GM19193 (cell line): Measurements from ENCODE around the gene TRAPPC10.

Source experiments
- POLR2A ChIP-seq: IDR thresholded peaks from 4 replicates; pipeline ENCODE4 v1.6.1; 2011; ENCODE audit not compliant: insufficient read depth, insufficient read length; ENCODE audit errors: extremely low read depth

The TRAPPC10 gene

GRCh38 chr21:44057960-44058651, 46.0 kb downstream of the TRAPPC10 start:
- TF ChIP-seq POLR2A, result no peak

- TF ChIP-seq POLR2A, result no peak
Observed at GRCh38 chr21:44058652-44058964, 46.5 kb downstream of the TRAPPC10 start.

GRCh38 chr21:44058981-44059380, 46.9 kb downstream of the TRAPPC10 start:
- no peak for TF ChIP-seq POLR2A

- no peak for TF ChIP-seq POLR2A
Observed at GRCh38 chr21:44059710-44060109, 47.6 kb downstream of the TRAPPC10 start.

- TF ChIP-seq POLR2A, result no peak
Observed at GRCh38 chr21:44062380-44062779, 50.3 kb downstream of the TRAPPC10 start.

GRCh38 chr21:44063151-44063912, 51.2 kb downstream of the TRAPPC10 start:
- TF ChIP-seq POLR2A, result no peak

GRCh38 chr21:44064852-44065403, 52.8 kb downstream of the TRAPPC10 start:
- TF ChIP-seq POLR2A, result no peak

GRCh38 chr21:44065428-44065827, 53.3 kb downstream of the TRAPPC10 start:
- TF ChIP-seq POLR2A, result no peak

GRCh38 chr21:44066116-44066515, 54.0 kb downstream of the TRAPPC10 start:
- TF ChIP-seq POLR2A, result no peak

- no peak for TF ChIP-seq POLR2A
Observed at GRCh38 chr21:44067011-44067839, 55.1 kb downstream of the TRAPPC10 start.

GRCh38 chr21:44070391-44070790, 58.3 kb downstream of the TRAPPC10 start:
- no peak for TF ChIP-seq POLR2A

GRCh38 chr21:44071359-44072104, 59.4 kb downstream of the TRAPPC10 start:
- TF ChIP-seq POLR2A, result no peak

GRCh38 chr21:44072111-44072510, 60.0 kb downstream of the TRAPPC10 start:
- no peak for TF ChIP-seq POLR2A

GRCh38 chr21:44074315-44074958, 62.3 kb downstream of the TRAPPC10 start:
- no peak for TF ChIP-seq POLR2A
